GM12878 (cell line): ENCODE measurements around the gene TBC1D12. TPM values are rescaled to one million over a fixed set of nuclear protein-coding genes. Genes with fewer than 3 reads are reported as not detected.
A peak's percentile ranks its signal among the peaks of the same experiment; 100 is the strongest.

Source experiments
- ATAC-seq: fragments of 200-7000 bp; cut with Tn5 transposase; 3 replicates; pipeline ENCODE4 v1.9.1; 2020; ENCODE audit warnings: mild to moderate bottlenecking, moderate library complexity
- BruUV-seq: library from RNA; stranded (reverse); fragments of 400-500 nt; replicated peaks from 2 replicates; lab custom pipeline; 2021; lab: Mats Ljungman, UMichigan
- CTCF ChIA-PET: fragments of 300-600 bp; sonication (Branson Sonifier 250); formaldehyde crosslinking; extraction: SDS; loops from one replicate; lab custom pipeline; 2021; ENCODE audit warnings: inconsistent platforms; lab: Yijun Ruan, JAX
- POLR2A ChIA-PET: fragments of 350-600 bp; formaldehyde crosslinking; extraction: SDS; loops from one replicate; lab custom pipeline; 2021; ENCODE audit warnings: inconsistent platforms; lab: Charles Lee
- RAD21 ChIA-PET: fragments of 300-600 bp; sonication (Branson Sonifier 250); formaldehyde crosslinking; loops from one replicate; lab custom pipeline; 2023; ENCODE audit warnings: antibody characterized with exemption; ENCODE audit not compliant: unreplicated experiment; lab: Charles Lee
- SMC1A ChIA-PET: fragments of 300-600 bp; sonication (Branson Sonifier 250); formaldehyde crosslinking; loops from one replicate; lab custom pipeline; 2023; ENCODE audit not compliant: unreplicated experiment, uncharacterized antibody; lab: Charles Lee
- DNase-seq: peaks from one replicate; pipeline ENCODE4 v3.0.0-alpha.2; 2011; ENCODE audit warnings: low read depth, low spot score
- FAIRE-seq: peaks from 3 replicates; lab custom pipeline; 2011; peaks lifted over from hg19 to GRCh38; lab: Jason Lieb, UNC
- H2AFZ ChIP-seq: 2 replicates; pipeline ENCODE4 v1.6.0; 2011; ENCODE audit warnings: low read depth, low read length, control low read depth; ENCODE audit not compliant: control insufficient read depth
- H3K27ac ChIP-seq: 2 replicates; pipeline ENCODE4 v1.5.1; 2011; ENCODE audit warnings: control low read depth; ENCODE audit not compliant: control insufficient read depth, insufficient read depth
- H3K27me3 ChIP-seq, 2 experiments: replicated peaks in 1 of 2; 2 replicates each; pipeline versions ENCODE4 v1.6.0 to v1.6.1; 2011; ENCODE audit warnings: low read length in 1 of 2; ENCODE audit not compliant: control insufficient read depth in 2 of 2, insufficient read depth in 2 of 2
- H3K36me3 ChIP-seq, 2 experiments: 2 replicates each; pipeline ENCODE4 v1.5.1; 2011; ENCODE audit warnings: low read length in 1 of 2; ENCODE audit not compliant: control insufficient read depth in 2 of 2, insufficient read depth in 2 of 2
- H3K4me1 ChIP-seq: 2 replicates; pipeline ENCODE4 v1.6.1; 2011; ENCODE audit warnings: mild to moderate bottlenecking, low read length, moderate library complexity, mixed read lengths; ENCODE audit not compliant: control insufficient read depth, insufficient read depth
- H3K4me2 ChIP-seq: 2 replicates; pipeline ENCODE4 v1.6.0; 2011; ENCODE audit warnings: control low read depth; ENCODE audit not compliant: control insufficient read depth, insufficient read depth
- H3K4me3 ChIP-seq: fragments of 200-600 bp; sonication (generic); 2 replicates; pipeline ENCODE4 v1.5.1; 2016
- H3K79me2 ChIP-seq: 2 replicates; pipeline ENCODE4 v1.6.0; 2011; ENCODE audit warnings: low read length; ENCODE audit not compliant: control insufficient read depth, insufficient read depth
- H3K9ac ChIP-seq: 2 replicates; pipeline ENCODE4 v1.8.0; 2011; ENCODE audit warnings: low read length, control low read depth, mixed read lengths; ENCODE audit not compliant: control insufficient read depth, insufficient read depth
- H3K9me3 ChIP-seq: replicated peaks from 3 replicates; pipeline ENCODE4 v1.5.1; 2011; ENCODE audit warnings: mild to moderate bottlenecking, low read length; ENCODE audit not compliant: control insufficient read depth, insufficient read depth
- H4K20me1 ChIP-seq: 2 replicates; pipeline ENCODE4 v1.6.0; 2011; ENCODE audit not compliant: control insufficient read depth, insufficient read depth
- BRCA1 ChIP-seq: IDR thresholded peaks from 2 replicates; pipeline ENCODE4 v1.6.1; 2011; ENCODE audit warnings: low read depth, low read length, improper control_type of control experiment
- CHD1 ChIP-seq: IDR thresholded peaks from 2 replicates; pipeline ENCODE4 v1.6.1; 2012; ENCODE audit warnings: low read depth, low read length, improper control_type of control experiment
- HCFC1 ChIP-seq: fragments of 150-350 bp; IDR thresholded peaks from 2 replicates; pipeline ENCODE4 v1.6.1; 2014; ENCODE audit warnings: low read length
- MTA3 ChIP-seq: IDR thresholded peaks from 2 replicates; pipeline ENCODE4 v1.6.1; 2012; ENCODE audit warnings: low read length, inconsistent platforms, borderline replicate concordance
- NFIC ChIP-seq: IDR thresholded peaks from 2 replicates; pipeline ENCODE4 v1.6.1; 2012; ENCODE audit warnings: low read depth, mild to moderate bottlenecking, inconsistent platforms, low read length, moderate library complexity
- NFXL1 ChIP-seq: fragments of 450-650 bp; IDR thresholded peaks from 2 replicates; pipeline ENCODE4 v1.6.1; 2017; ENCODE audit warnings: antibody characterized with exemption, mild to moderate bottlenecking, borderline replicate concordance
- REST ChIP-seq: IDR thresholded peaks from 2 replicates; pipeline ENCODE4 v1.6.1; 2012; ENCODE audit warnings: mild to moderate bottlenecking, low read depth, low read length
- RUNX3 ChIP-seq: IDR thresholded peaks from 2 replicates; pipeline ENCODE4 v1.6.1; 2012; ENCODE audit warnings: low read length, inconsistent platforms
- ZNF24 ChIP-seq: fragments of 450-650 bp; IDR thresholded peaks from 2 replicates; pipeline ENCODE4 v1.6.1; 2017; ENCODE audit warnings: antibody characterized with exemption, mild to moderate bottlenecking
- WGBS: methylation state at CpG from one replicate; pipeline ENCODE4 v1.1.6; 2016; ENCODE audit warnings: low lambda C conversion rate; ENCODE audit not compliant: insufficient replicate concordance, insufficient coverage; ENCODE audit errors: missing lambda C conversion rate; 5-methylcytosine and 5-hydroxymethylcytosine counted together
- in situ Hi-C: fragments of 300-500 bp; cut with MboI; formaldehyde crosslinking; loops from 9 replicates; pipeline ENCODE4 v1.14.3; 2018; ENCODE audit warnings: mixed read lengths
- intact Hi-C: fragments of 100-400 bp; cut with micrococcal nuclease; formaldehyde crosslinking; loops from one replicate; pipeline ENCODE4 v1.14.2; 2022; ENCODE audit not compliant: unreplicated experiment
- polyA plus RNA-seq, 11 experiments: library from polyadenylated mRNA; depleted of rRNA in 4 of 11; unstranded in 6 of 11; stranded (reverse) in 5 of 11; fragments of >200 nt; fragmentation: Nextera tagmentation in 4 of 11; fragmentation: Illumina TruSeq in 1 of 11; extraction: Ambion mirVana in 4 of 11; extraction: Trizol in 1 of 11; gene quantifications; 1 replicate in 1 of 11; 2 replicates in 10 of 11; pipeline versions ENCODE4 v1.2.1 to v1.2.3, GENCODE V29; 2011 to 2016; ENCODE audit warnings: inconsistent platforms in 2 of 11, missing spikeins in 2 of 11, low read depth in 1 of 11
- total RNA-seq, 4 experiments: library from RNA; depleted of rRNA in 3 of 4; stranded (reverse); fragments of >200 nt in 3 of 4; fragmentation: Illumina TruSeq in 1 of 4; extraction: Trizol in 1 of 4; gene quantifications; 2 replicates each; pipeline versions ENCODE4 v1.2.1 to v1.2.3, GENCODE V29; 2013 to 2021
- TF ChIP-seq, protein P1 (sequence below): fragments of 450-650 bp; IDR thresholded peaks from 2 replicates; pipeline ENCODE4 v1.6.1; 2014; ENCODE audit warnings: mild to moderate bottlenecking

TBC1D12 gene
- total and polyA plus RNA-seq, 10 of the 15 experiments (the other 5 are each of a cell fraction or from before 2014, with no cell fraction given), result 2.6 to 7.5 (median 3.8) TPM

DNA sequence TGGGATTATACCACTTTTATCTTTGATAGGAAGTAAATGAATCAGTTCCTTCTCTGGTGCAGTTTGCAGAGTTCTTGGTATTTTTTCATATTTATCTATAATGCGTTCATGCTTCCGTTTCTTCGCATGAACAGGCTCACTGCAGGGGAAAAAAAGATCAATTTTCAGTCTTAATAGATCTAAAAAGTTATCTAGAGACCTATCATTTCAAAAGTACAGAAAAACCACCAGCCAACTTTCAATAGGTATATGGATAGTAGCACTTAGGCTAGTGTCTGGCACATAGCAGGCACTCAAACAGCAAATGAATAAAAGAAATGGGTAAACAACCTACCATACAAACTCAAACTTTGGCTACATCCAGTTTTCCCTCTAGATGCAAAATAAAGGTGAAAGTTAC lies 45.1 kb upstream of the TBC1D12 start:
- Histone ChIP-seq H3K4me2 (0 out of 2 replicates have a peak overlapping the region, but pooled peaks have one; percentile 17), H3K27me3 (no peaks in the 10 kb centered on the region), H3K9me3 (no peaks in the 10 kb centered on the region), H3K79me2 (peaks cover 40% of the 10 kb centered on the region), H3K4me3 (no peak overlapping the region), H3K27ac (no peak overlapping the region), H3K9ac (no peak overlapping the region), H4K20me1 (no peaks in the 10 kb centered on the region), H3K36me3 (peaks cover 2 to 26% of the 10 kb centered on the region in 2 experiments)
- WGBS, result 73% methylated on average over 3 of the region's 3 CpGs
- ChIA-PET SMC1A (interaction anchor here (1.3 to 1.5 kb wide), 2 partner anchors 8 to 14 kb away, joined by 3 to 6 read pairs; no protein-coding TSS in a partner anchor), POLR2A (no interaction called here), CTCF (interaction anchor here (0.9 to 4.0 kb wide), 2 partner anchors 19 to 36 kb away, joined by 3 to 23 read pairs; no protein-coding TSS in a partner anchor)
- DNase-seq, result no peak
- no peak for FAIRE-seq
- TF ChIP-seq REST (no peak), NFIC (peak; percentile 30; the same call in 1 of the 2 replicates), ZNF24 (no peak), RUNX3 (peak; percentile 12; the same call in 1 of the 2 replicates), NFXL1 (no peak), BRCA1 (no peak), MTA3 (no peak), HCFC1 (no peak), CHD1 (no peak)
- TF ChIP-seq, protein P1, sequence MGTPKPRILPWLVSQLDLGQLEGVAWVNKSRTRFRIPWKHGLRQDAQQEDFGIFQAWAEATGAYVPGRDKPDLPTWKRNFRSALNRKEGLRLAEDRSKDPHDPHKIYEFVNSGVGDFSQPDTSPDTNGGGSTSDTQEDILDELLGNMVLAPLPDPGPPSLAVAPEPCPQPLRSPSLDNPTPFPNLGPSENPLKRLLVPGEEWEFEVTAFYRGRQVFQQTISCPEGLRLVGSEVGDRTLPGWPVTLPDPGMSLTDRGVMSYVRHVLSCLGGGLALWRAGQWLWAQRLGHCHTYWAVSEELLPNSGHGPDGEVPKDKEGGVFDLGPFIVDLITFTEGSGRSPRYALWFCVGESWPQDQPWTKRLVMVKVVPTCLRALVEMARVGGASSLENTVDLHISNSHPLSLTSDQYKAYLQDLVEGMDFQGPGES, result no peak
- TF ChIP-seq, all 136 proteins: peak for 2
- in situ Hi-C loops, result no loop called here
- no TSS peak for BruUV-seq
- RAD21 ChIA-PET, result interaction anchor here (0.6 to 1.5 kb wide), 2 partner anchors 47 to 85 kb away, joined by 3 to 5 read pairs; no protein-coding TSS in a partner anchor
- ATAC-seq, result peak; percentile 35; the same call in 2 of the 3 replicates
- Histone ChIP-seq H3K4me1 (no peaks in the 10 kb centered on the region; the same call in none of the 2 replicates), H2AFZ (no peak overlapping the region)
- intact Hi-C loops, result loop anchor here (10.0 kb wide), 1 partner anchor 188 kb away; the partner anchor contains the start of gene HELLS
